ENCODE data around the gene NANS. TPM values are rescaled to one million over a fixed set of nuclear protein-coding genes. Genes with fewer than 3 reads are reported as not detected.

Gene NANS
- total and polyA plus RNA-seq, 2 of the 8 experiments (the other 6 are each of a cell fraction or from before 2014, with no cell fraction given): 56.5 to 67.3 TPM

- ChIA-PET CTCF (ENCODE audit: partially characterized antibody) (interaction anchor here (0.8 to 1.4 kb wide), 3 partner anchors 21 to 94 kb away, joined by 3 to 5 read pairs (median 4); no protein-coding TSS in a partner anchor), POLR2A (ENCODE audit: partially characterized antibody) (interaction anchor here (1.1 to 1.7 kb wide), 2 partner anchors 10 to 12 kb away, joined by 3 to 6 read pairs; partner anchors contain the start of gene TRIM14)
- Histone ChIP-seq H3K14ac (ENCODE audit: insufficient read length) (no peak overlapping the region), H3K79me1 (ENCODE audit: low read depth, low read length) (no peaks in the 10 kb centered on the region), H3K27me3 (replicated peaks in 1 of 4; ENCODE audit: control insufficient read depth in 3 of 4, extremely low read depth in 1 of 4, insufficient read depth in 3 of 4, low read length in 3 of 4) (no peaks in the 10 kb centered on the region), H3K56ac (replicated peaks; ENCODE audit: insufficient read length, low read depth, low read length) (no peak overlapping the region), H2BK12ac (ENCODE audit: low read depth, low read length) (no peak overlapping the region), H3K4me3 (ENCODE audit: extremely low read depth in 1 of 4, insufficient read depth in 2 of 4, low read depth in 3 of 4, low read length in 4 of 4) (no peak overlapping the region), H2AFZ (ENCODE audit: low read length) (no peak overlapping the region), H2BK5ac (ENCODE audit: low read depth, low read length) (no peak overlapping the region), H3K9ac (replicated peaks in 1 of 4; ENCODE audit: extremely low read depth in 1 of 4, low read depth in 3 of 4, low read length in 3 of 4) (no peak overlapping the region), H3K4ac (replicated peaks; ENCODE audit: insufficient read length, low read depth, low read length) (no peak overlapping the region), H4K91ac (replicated peaks; ENCODE audit: insufficient read length, low read length) (no peak overlapping the region), H3K27ac (ENCODE audit: low read depth, low read length) (no peak overlapping the region), H4K20me1 (replicated peaks in 1 of 2; ENCODE audit: control insufficient read depth in 1 of 2, insufficient read depth in 2 of 2, low read length in 2 of 2) (no peaks in the 10 kb centered on the region), H3K4me1 (replicated peaks in 1 of 4; ENCODE audit: control insufficient read depth in 3 of 4, insufficient read depth in 4 of 4, low read length in 3 of 4) (peaks cover 0 to 3% (median 1%) of the 10 kb centered on the region in 4 experiments; a peak in 2 of 7 replicates), H3K23me2 (ENCODE audit: low read depth, low read length) (no peaks in the 10 kb centered on the region; the same call in 1 of the 2 replicates), H3K79me2 (ENCODE audit: control insufficient read depth in 1 of 2, insufficient read depth in 2 of 2, low read length in 2 of 2) (no peaks in the 10 kb centered on the region), H3K18ac (ENCODE audit: extremely low read depth, low read length) (no peak overlapping the region; the same call in 1 of the 2 replicates), H3K36me3 (ENCODE audit: control insufficient read depth in 2 of 4, insufficient read depth in 4 of 4, low read length in 3 of 4) (no peaks in the 10 kb centered on the region), H3K4me2 (ENCODE audit: insufficient read depth in 1 of 2, low read depth in 2 of 2, low read length in 2 of 2) (no peak overlapping the region), H2BK120ac (replicated peaks; ENCODE audit: low read depth, low read length) (no peak overlapping the region), H2BK20ac (ENCODE audit: low read length) (no peak overlapping the region), H4K5ac (ENCODE audit: insufficient read length, low read depth, low read length) (no peak overlapping the region), H2BK15ac (ENCODE audit: low read length) (no peak overlapping the region), H3K23ac (ENCODE audit: insufficient read length) (no peak overlapping the region), H2AK5ac (ENCODE audit: low read depth, low read length) (no peak overlapping the region), H4K8ac (ENCODE audit: extremely low read depth, insufficient read depth, low read length) (no peak overlapping the region), H3K9me3 (ENCODE audit: insufficient read depth in 2 of 2, low read depth in 1 of 2, low read length in 1 of 2) (no peaks in the 10 kb centered on the region)
- TF ChIP-seq EGR1 (IDR thresholded peaks at IDR 0.05; ENCODE audit: borderline replicate concordance, low read depth, low read length): no peak
- TF ChIP-seq KDM1A (IDR thresholded peaks at IDR 0.05; ENCODE audit: borderline replicate concordance, low read length): 0 out of 2 replicates have a peak, but pooled peaks have one; percentile 35
- no peak for FAIRE-seq
- 90% methylated on average over 2 of the region's 3 CpGs; no CpG with 5 or more reads in 1 of the 2 experiments for WGBS, 2 experiments (ENCODE audit: extremely low coverage in 1 of 2, insufficient coverage in 1 of 2, insufficient read length in 1 of 2, insufficient replicate concordance in 2 of 2, low coverage in 1 of 2, low lambda C conversion rate in 2 of 2, missing lambda C conversion rate in 1 of 2)
- DNase-seq (ENCODE audit: low read depth in 1 of 2, low spot score in 2 of 2): no peak
Observed at GRCh38 chr9:98109052-98109451, 52.5 kb downstream of the NANS start.
